ENCODE data around the gene CACNG6.
"Not testable (repeated sequence)": the region's sequence is repeated elsewhere in the genome, so short reads cannot be mapped to it uniquely, and the experiment has no call there.

The CACNG6 gene

GRCh38 chr19:53947624-53948023 is 43.8 kb upstream of the CACNG6 start:
- FAIRE-seq, result no peak
- no peak for DNase-seq (ENCODE audit: insufficient read length, low spot score)
- TF ChIP-seq CTCF (IDR thresholded peaks at IDR 0.05; ENCODE audit: insufficient read depth, missing control alignments), result peak; percentile 21

- not testable (repeated sequence) for FAIRE-seq
Observed at GRCh38 chr19:53948611-53949010, 42.8 kb upstream of the CACNG6 start.

GRCh38 chr19:53951436-53951835 is 40.0 kb upstream of the CACNG6 start:
- no peak for DNase-seq (ENCODE audit: insufficient read length, low spot score)
- TF ChIP-seq CTCF (IDR thresholded peaks at IDR 0.05; ENCODE audit: insufficient read depth, missing control alignments), result no peak
- no peak for FAIRE-seq

More at GRCh38 chr19:53948611-53949010, 42.8 kb upstream of the CACNG6 start:
- DNase-seq (ENCODE audit: insufficient read length, low spot score), result not testable (repeated sequence)

- no peak for DNase-seq (ENCODE audit: insufficient read length, low spot score)
- no peak for TF ChIP-seq CTCF (IDR thresholded peaks at IDR 0.05; ENCODE audit: insufficient read depth, missing control alignments)
- FAIRE-seq, result no peak
Observed at GRCh38 chr19:53951947-53952346, 39.5 kb upstream of the CACNG6 start.

GRCh38 chr19:53953383-53953782 is 38.1 kb upstream of the CACNG6 start:
- FAIRE-seq (no peak), DNase-seq (ENCODE audit: insufficient read length, low spot score) (no peak)
- TF ChIP-seq CTCF (IDR thresholded peaks at IDR 0.05; ENCODE audit: insufficient read depth, missing control alignments), result no peak

- DNase-seq (ENCODE audit: insufficient read length, low spot score), result no peak
- no peak for FAIRE-seq
- TF ChIP-seq CTCF (IDR thresholded peaks at IDR 0.05; ENCODE audit: insufficient read depth, missing control alignments), result no peak
Observed at GRCh38 chr19:53957448-53958167, 33.8 kb upstream of the CACNG6 start.

GRCh38 chr19:53958168-53958571 is 33.3 kb upstream of the CACNG6 start:
- no peak for FAIRE-seq
- no peak for DNase-seq (ENCODE audit: insufficient read length, low spot score)
- no peak for TF ChIP-seq CTCF (IDR thresholded peaks at IDR 0.05; ENCODE audit: insufficient read depth, missing control alignments)

Data from D721Med (cell line).